K562 (cell line): ENCODE measurements around the gene FAM219A. TPM values are rescaled to one million over a fixed set of nuclear protein-coding genes. Genes with fewer than 3 reads are reported as not detected.

ENCODE experiments used
- ATAC-seq: fragments of 200-7000 bp; cut with Tn5 transposase; 3 replicates; pipeline ENCODE4 v1.9.1; 2020; ENCODE audit warnings: moderate library complexity
- BruUV-seq: library from RNA; stranded (reverse); fragments of 400-500 nt; replicated peaks from 2 replicates; lab custom pipeline; 2021; lab: Mats Ljungman, UMichigan
- CTCF ChIA-PET: fragments of 300-600 bp; formaldehyde crosslinking; extraction: SDS; loops from one replicate; lab custom pipeline; 2021; ENCODE audit warnings: low intra/inter-chr PET ratio; lab: Yijun Ruan, JAX
- POLR2A ChIA-PET: fragments of 300-600, 350-650 bp; sonication (Branson Sonifier 250); formaldehyde crosslinking; extraction: SDS; loops from one replicate; lab custom pipeline; 2021; ENCODE audit warnings: antibody characterized with exemption, inconsistent platforms; lab: Yijun Ruan, JAX
- DNase-seq, 4 experiments: peaks; one replicate each; pipeline versions ENCODE4 v3.0.0 to v3.0.0-alpha.2; 2011 to 2018; ENCODE audit warnings: low spot score in 3 of 4, mixed read lengths in 3 of 4; ENCODE audit errors: extremely low read depth in 1 of 4
- FAIRE-seq: peaks from 2 replicates; lab custom pipeline; 2011; peaks lifted over from hg19 to GRCh38; lab: Jason Lieb, UNC
- H2AFZ ChIP-seq: 2 replicates; pipeline ENCODE4 v1.6.0; 2011; ENCODE audit warnings: low read depth, low read length, control low read depth, inconsistent platforms
- H3K27ac ChIP-seq: fragments of 200-600 bp; 3 replicates; pipeline ENCODE4 v1.8.0; 2011; ENCODE audit warnings: low read depth, mild to moderate bottlenecking, control low read depth, inconsistent platforms, low read length, moderate library complexity, mixed read lengths; ENCODE audit errors: extremely low read depth
- H3K27me3 ChIP-seq, 2 experiments: fragments of 300-600 bp in 1 of 2; 2 replicates in 1 of 2; 3 replicates in 1 of 2; pipeline versions ENCODE4 v1.6.0 to v1.8.0; 2011; ENCODE audit warnings: inconsistent platforms in 2 of 2, low read length in 2 of 2, mild to moderate bottlenecking in 1 of 2, mixed read lengths in 1 of 2, moderate library complexity in 1 of 2; ENCODE audit not compliant: control insufficient read depth in 2 of 2, insufficient read depth in 2 of 2
- H3K36me3 ChIP-seq: fragments of 300-600 bp; 3 replicates; pipeline ENCODE4 v1.8.0; 2011; ENCODE audit warnings: mild to moderate bottlenecking, low read length, inconsistent platforms; ENCODE audit not compliant: control insufficient read depth, insufficient read depth
- H3K4me1 ChIP-seq, 2 experiments: fragments of 200-600 bp in 1 of 2; replicated peaks in 1 of 2; 2 replicates in 1 of 2; 3 replicates in 1 of 2; pipeline versions ENCODE4 v1.5.1 to v1.8.0; 2011; ENCODE audit warnings: inconsistent platforms in 2 of 2, low read length in 2 of 2, mild to moderate bottlenecking in 1 of 2, mixed read lengths in 1 of 2, moderate library complexity in 1 of 2; ENCODE audit not compliant: control insufficient read depth in 2 of 2, insufficient read depth in 2 of 2
- H3K4me2 ChIP-seq: 2 replicates; pipeline ENCODE4 v1.6.1; 2011; ENCODE audit warnings: low read length, control low read depth, inconsistent platforms, mixed read lengths; ENCODE audit not compliant: insufficient read depth
- H3K4me3 ChIP-seq: fragments of 200-600 bp; sonication (generic), shearing (Covaris generic); 2 replicates; pipeline ENCODE4 v1.5.1; 2016; ENCODE audit warnings: control low read depth, inconsistent platforms
- H3K79me2 ChIP-seq: fragments of 200-600 bp; 3 replicates; pipeline ENCODE4 v1.8.0; 2011; ENCODE audit warnings: low read length, inconsistent platforms; ENCODE audit not compliant: control insufficient read depth, insufficient read depth
- H3K9ac ChIP-seq, 2 experiments: 2 replicates each; pipeline versions ENCODE4 v1.6.0 to v1.6.1; 2011; ENCODE audit warnings: low read depth in 2 of 2, low read length in 2 of 2, control low read depth in 1 of 2, inconsistent platforms in 1 of 2, mild to moderate bottlenecking in 1 of 2, mixed read lengths in 1 of 2; ENCODE audit not compliant: insufficient read depth in 1 of 2
- H3K9me1 ChIP-seq: one replicate; pipeline ENCODE4 v1.6.0; 2011; ENCODE audit warnings: inconsistent platforms, mild to moderate bottlenecking, low read length, moderate library complexity; ENCODE audit not compliant: control insufficient read depth, insufficient read depth
- H3K9me3 ChIP-seq: replicated peaks from 2 replicates; pipeline ENCODE4 v1.5.1; 2011; ENCODE audit warnings: low read depth, low read length, inconsistent platforms; ENCODE audit not compliant: control insufficient read depth, insufficient read depth
- H4K20me1 ChIP-seq: replicated peaks from 2 replicates; pipeline ENCODE4 v1.6.1; 2011; ENCODE audit warnings: low read length, inconsistent platforms, mixed read lengths; ENCODE audit not compliant: control insufficient read depth, insufficient read depth
- HMGN3 ChIP-seq: IDR thresholded peaks from 2 replicates; pipeline ENCODE4 v1.6.1; 2011; ENCODE audit warnings: borderline replicate concordance, low read depth, mild to moderate bottlenecking, mixed read lengths, low read length; ENCODE audit not compliant: insufficient read length; ENCODE audit errors: extremely low read depth
- PATZ1 ChIP-seq: fragments of 250-450 bp; sonication (Bioruptor Pico); IDR thresholded peaks from 2 replicates; pipeline ENCODE4 v1.5.0; 2020; ENCODE audit warnings: mild to moderate bottlenecking, borderline replicate concordance
- SMAD2 ChIP-seq: fragments of 150-350 bp; IDR thresholded peaks from 2 replicates; pipeline ENCODE4 v1.6.1; 2014; ENCODE audit warnings: low read depth, mild to moderate bottlenecking, low read length
- ZNF140 ChIP-seq: fragments of 250-450 bp; sonication (Bioruptor Pico); IDR thresholded peaks from 2 replicates; pipeline ENCODE4 v1.8.0; 2021; ENCODE audit warnings: moderate library complexity, mild to moderate bottlenecking, inconsistent platforms
- ZNF436 ChIP-seq: fragments of 250-450, 450-650 bp; sonication (Bioruptor Pico); formaldehyde crosslinking; IDR thresholded peaks from 2 replicates; pipeline ENCODE4 v1.7.0; 2020; ENCODE audit warnings: mild to moderate bottlenecking
- ZNF695 ChIP-seq: fragments of 450-650 bp; formaldehyde crosslinking; IDR thresholded peaks from 2 replicates; pipeline ENCODE4 v1.4.0; 2020; ENCODE audit warnings: mild to moderate bottlenecking, moderate library complexity
- in situ Hi-C: fragments of 300-500 bp; cut with MboI; formaldehyde crosslinking; loops from 4 replicates; pipeline ENCODE4 v1.15.0; 2018; ENCODE audit warnings: inconsistent platforms, mixed read lengths
- intact Hi-C: fragments of 100-400 bp; cut with micrococcal nuclease; formaldehyde crosslinking; loops from 2 replicates; pipeline ENCODE4 v1.14.2; 2022
- polyA plus RNA-seq, 8 experiments: library from polyadenylated mRNA; depleted of rRNA in 4 of 8; stranded (reverse) in 5 of 8; unstranded in 3 of 8; fragments of >200 nt; fragmentation: Nextera tagmentation in 2 of 8; fragmentation: Illumina TruSeq in 1 of 8; extraction: Ambion mirVana in 2 of 8; extraction: Trizol in 1 of 8; gene quantifications; 2 replicates each; pipeline versions ENCODE4 v1.2.1 to v1.2.3, GENCODE V29; 2011 to 2014; ENCODE audit warnings: inconsistent platforms in 1 of 8, missing spikeins in 1 of 8
- total RNA-seq, 7 experiments: library from RNA; depleted of rRNA in 6 of 7; stranded (reverse); fragments of >200 nt in 6 of 7; fragmentation: Illumina TruSeq in 2 of 7; extraction: Trizol in 2 of 7; gene quantifications; 2 replicates each; pipeline versions ENCODE4 v1.2.1 to v1.2.3, GENCODE V29; 2011 to 2021; ENCODE audit warnings: low replicate concordance in 1 of 7
- TF ChIP-seq, protein P1 (sequence below): fragments of 450-650 bp; IDR thresholded peaks from 2 replicates; pipeline ENCODE4 v1.6.1; 2016; ENCODE audit warnings: antibody characterized with exemption

Gene FAM219A
- total and polyA plus RNA-seq, 9 of the 15 experiments (the other 6 are each of a cell fraction or from before 2014, with no cell fraction given) = 0.63 to 8.6 (median 2.9) TPM

GRCh38 chr9:34440017-34440416 lies 18.4 kb downstream of the FAM219A start:
- H3K9me3 ChIP-seq = no peaks in the 10 kb centered on the region
- H3K27me3 ChIP-seq = no peaks in the 10 kb centered on the region
- no peak for ATAC-seq
- H4K20me1 ChIP-seq = no peaks in the 10 kb centered on the region
- DNase-seq = no peak
- no peaks in the 10 kb centered on the region for H3K36me3 ChIP-seq
- no TSS peak for BruUV-seq
- H3K9ac ChIP-seq = no peak overlapping the region
- no peak overlapping the region for H3K4me3 ChIP-seq
- no peak overlapping the region for H3K27ac ChIP-seq
- no peaks in the 10 kb centered on the region for H3K4me1 ChIP-seq
- ChIA-PET POLR2A (interaction anchor here (0.8 to 1.1 kb wide), 2 partner anchors 9 to 11 kb away, joined by 3 to 4 read pairs; no protein-coding TSS in a partner anchor), CTCF (no interaction called here)
- FAIRE-seq = no peak
- H3K4me2 ChIP-seq = no peak overlapping the region
- no peak overlapping the region for H2AFZ ChIP-seq
- in situ Hi-C loops (no loop called here), intact Hi-C loops (no loop called here)
- TF ChIP-seq, protein P1, sequence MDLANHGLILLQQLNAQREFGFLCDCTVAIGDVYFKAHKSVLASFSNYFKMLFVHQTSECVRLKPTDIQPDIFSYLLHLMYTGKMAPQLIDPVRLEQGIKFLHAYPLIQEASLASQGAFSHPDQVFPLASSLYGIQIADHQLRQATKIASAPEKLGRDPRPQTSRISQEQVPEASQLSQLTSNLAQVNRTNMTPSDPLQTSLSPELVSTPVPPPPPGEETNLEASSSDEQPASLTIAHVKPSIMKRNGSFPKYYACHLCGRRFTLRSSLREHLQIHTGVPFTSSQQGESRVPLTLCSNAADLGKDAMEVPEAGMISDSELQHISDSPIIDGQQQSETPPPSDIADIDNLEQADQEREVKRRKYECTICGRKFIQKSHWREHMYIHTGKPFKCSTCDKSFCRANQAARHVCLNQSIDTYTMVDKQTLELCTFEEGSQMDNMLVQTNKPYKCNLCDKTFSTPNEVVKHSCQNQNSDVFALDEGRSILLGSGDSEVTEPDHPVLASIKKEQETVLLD = no peak
- TF ChIP-seq ZNF436 (CRISPR knock-in tag) (no peak), ZNF695 (CRISPR knock-in tag) (no peak), ZNF140 (no peak), SMAD2 (no peak), HMGN3 (no peak), PATZ1 (CRISPR knock-in tag) (no peak)
- no peaks in the 10 kb centered on the region for H3K9me1 ChIP-seq
- no peaks in the 10 kb centered on the region for H3K79me2 ChIP-seq
